Calu3 (cell line): ENCODE measurements around the gene SKA1. TPM values are rescaled to one million over a fixed set of nuclear protein-coding genes. Genes with fewer than 3 reads are reported as not detected.

Experiments
- BruUV-seq: library from RNA; stranded (reverse); fragments of 400-500 nt; replicated peaks from 2 replicates; lab custom pipeline; 2021; lab: Mats Ljungman, UMichigan
- CTCF ChIA-PET: fragments of 300-600 bp; sonication (Branson Sonifier 250); formaldehyde crosslinking; loops from one replicate; lab custom pipeline; 2022; ENCODE audit warnings: antibody characterized with exemption; lab: Charles Lee
- DNase-seq: peaks from one replicate; pipeline ENCODE4 v3.0.0; 2022
- H3K27ac Mint-ChIP-seq: one replicate; pipeline ENCODE4 v1.8.0; 2022; ENCODE audit warnings: mixed read lengths; ENCODE audit not compliant: unreplicated experiment
- H3K27me3 Mint-ChIP-seq: one replicate; pipeline ENCODE4 v1.8.0; 2022; ENCODE audit warnings: mixed read lengths; ENCODE audit not compliant: unreplicated experiment
- H3K36me3 Mint-ChIP-seq: one replicate; pipeline ENCODE4 v1.8.0; 2022; ENCODE audit warnings: mild to moderate bottlenecking, moderate library complexity, mixed read lengths; ENCODE audit not compliant: insufficient read depth, unreplicated experiment
- H3K4me1 Mint-ChIP-seq: one replicate; pipeline ENCODE4 v1.8.0; 2022; ENCODE audit warnings: mild to moderate bottlenecking, low read depth, mixed read lengths; ENCODE audit not compliant: unreplicated experiment
- H3K4me3 Mint-ChIP-seq: one replicate; pipeline ENCODE4 v1.8.0; 2022; ENCODE audit warnings: mild to moderate bottlenecking, low read depth, moderate library complexity, mixed read lengths; ENCODE audit not compliant: unreplicated experiment
- H3K9me3 Mint-ChIP-seq: one replicate; pipeline ENCODE4 v1.8.0; 2022; ENCODE audit warnings: low read depth, mixed read lengths; ENCODE audit not compliant: unreplicated experiment
- intact Hi-C: fragments of 100-400 bp; cut with micrococcal nuclease; formaldehyde crosslinking; loops from one replicate; pipeline ENCODE4 v1.10.0; 2022; ENCODE audit not compliant: unreplicated experiment
- total RNA-seq: library from RNA; stranded (reverse); gene quantifications from 2 replicates; pipeline ENCODE4 v1.2.3, GENCODE V29; 2022
- TF ChIP-seq, protein P1 (sequence below): fragments of 200-600 bp; IDR thresholded peaks from one replicate; pipeline ENCODE4 v1.8.0; 2022; ENCODE audit warnings: antibody characterized with exemption; ENCODE audit not compliant: unreplicated experiment

Gene SKA1
- total RNA-seq, 1 experiment from 2014 or later: 22.5 TPM

DNA sequence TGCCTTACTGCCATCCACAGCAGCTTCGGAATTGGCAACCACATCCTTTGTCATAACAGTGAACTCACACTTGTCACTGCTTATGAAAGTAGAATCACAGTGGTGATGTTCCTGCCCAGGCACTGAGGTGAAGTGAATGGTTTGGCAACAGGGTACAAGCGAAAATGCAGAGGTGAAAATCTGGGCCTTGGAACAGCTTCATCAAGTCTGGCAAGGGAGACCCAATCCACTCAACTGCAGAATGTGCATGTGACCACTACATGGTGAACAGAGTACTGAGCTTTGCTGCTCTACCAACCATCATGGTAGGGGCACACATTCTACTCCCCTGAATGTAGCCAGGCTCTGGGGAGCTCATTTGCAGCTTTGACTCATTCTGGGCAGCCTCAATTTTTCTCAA is 15.0 kb upstream of the SKA1 start:
- CTCF ChIA-PET: interaction anchor here (1.9 kb wide), 1 partner anchor 141 kb away, joined by 6 read pairs; no protein-coding TSS in a partner anchor
- peaks cover 18% of the 10 kb centered on the region for H3K27me3 Mint-ChIP-seq

DNA sequence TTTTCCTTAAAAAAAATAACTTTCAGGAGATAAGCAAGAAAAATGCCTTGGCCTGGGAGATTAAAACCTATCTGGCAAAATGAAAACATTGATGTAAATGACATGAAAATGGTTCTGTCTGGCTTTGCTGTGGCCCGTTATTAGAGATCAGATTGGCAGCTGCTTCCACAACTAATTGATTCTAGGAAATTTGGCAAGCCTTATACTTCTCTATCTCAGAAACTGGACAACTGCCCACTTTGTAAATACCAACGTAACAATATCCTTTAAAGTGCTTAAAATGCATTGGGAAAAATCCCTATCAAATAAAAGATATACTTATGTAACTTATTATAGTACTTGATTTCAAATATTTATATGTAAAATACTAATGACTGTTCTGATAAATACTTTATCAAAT is 14.2 kb upstream of the SKA1 start:
- Mint-ChIP-seq H3K4me1 (peaks cover 14% of the 10 kb centered on the region), H3K36me3 (no peaks in the 10 kb centered on the region), H3K9me3 (no peaks in the 10 kb centered on the region), H3K4me3 (no peak overlapping the region), H3K27me3 (peaks cover 18% of the 10 kb centered on the region), H3K27ac (no peak overlapping the region)
- TF ChIP-seq, protein P1, sequence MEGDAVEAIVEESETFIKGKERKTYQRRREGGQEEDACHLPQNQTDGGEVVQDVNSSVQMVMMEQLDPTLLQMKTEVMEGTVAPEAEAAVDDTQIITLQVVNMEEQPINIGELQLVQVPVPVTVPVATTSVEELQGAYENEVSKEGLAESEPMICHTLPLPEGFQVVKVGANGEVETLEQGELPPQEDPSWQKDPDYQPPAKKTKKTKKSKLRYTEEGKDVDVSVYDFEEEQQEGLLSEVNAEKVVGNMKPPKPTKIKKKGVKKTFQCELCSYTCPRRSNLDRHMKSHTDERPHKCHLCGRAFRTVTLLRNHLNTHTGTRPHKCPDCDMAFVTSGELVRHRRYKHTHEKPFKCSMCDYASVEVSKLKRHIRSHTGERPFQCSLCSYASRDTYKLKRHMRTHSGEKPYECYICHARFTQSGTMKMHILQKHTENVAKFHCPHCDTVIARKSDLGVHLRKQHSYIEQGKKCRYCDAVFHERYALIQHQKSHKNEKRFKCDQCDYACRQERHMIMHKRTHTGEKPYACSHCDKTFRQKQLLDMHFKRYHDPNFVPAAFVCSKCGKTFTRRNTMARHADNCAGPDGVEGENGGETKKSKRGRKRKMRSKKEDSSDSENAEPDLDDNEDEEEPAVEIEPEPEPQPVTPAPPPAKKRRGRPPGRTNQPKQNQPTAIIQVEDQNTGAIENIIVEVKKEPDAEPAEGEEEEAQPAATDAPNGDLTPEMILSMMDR: no peak
- CTCF ChIA-PET: no interaction called here
- intact Hi-C loops: no loop called here
- no peak for DNase-seq
- BruUV-seq: no TSS peak

More for the DNA sequence above, 15.0 kb upstream of the SKA1 start:
- no peak overlapping the region for H3K27ac Mint-ChIP-seq
- no peaks in the 10 kb centered on the region for H3K9me3 Mint-ChIP-seq
- DNase-seq: no peak
- no peak overlapping the region for H3K4me3 Mint-ChIP-seq
- no peaks in the 10 kb centered on the region for H3K36me3 Mint-ChIP-seq
- TF ChIP-seq, protein P1: no peak
- intact Hi-C loops: loop anchor here (5.0 kb wide), 1 partner anchor 73 kb away; the partner anchor contains the start of gene CXXC1
- no TSS peak for BruUV-seq
- H3K4me1 Mint-ChIP-seq: peaks cover 14% of the 10 kb centered on the region

DNA sequence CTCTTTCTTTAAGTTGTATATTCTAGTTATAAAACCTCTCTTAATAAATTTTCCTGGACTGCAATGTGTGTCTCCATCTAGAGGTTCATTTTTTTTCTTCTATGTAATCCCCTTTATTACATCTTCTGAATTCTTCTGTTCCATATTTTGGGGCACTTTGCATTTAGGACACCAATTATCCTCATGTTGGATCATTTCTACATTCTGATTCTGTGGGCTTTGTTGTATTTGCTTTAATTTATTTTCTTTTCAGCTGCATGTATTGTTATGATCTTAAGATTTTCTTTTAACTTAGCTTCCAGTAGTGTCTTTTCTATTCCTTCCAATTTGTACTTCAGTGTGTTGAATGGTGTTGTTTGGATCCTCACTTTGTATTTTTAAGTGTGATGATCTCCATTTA is 5.2 kb upstream of the SKA1 start:
- Mint-ChIP-seq H3K4me3 (no peak overlapping the region), H3K27me3 (peaks cover 16% of the 10 kb centered on the region), H3K27ac (no peak overlapping the region), H3K9me3 (peaks cover 8% of the 10 kb centered on the region), H3K36me3 (peaks cover 5% of the 10 kb centered on the region), H3K4me1 (peaks cover 11% of the 10 kb centered on the region)
- BruUV-seq: no TSS peak
- TF ChIP-seq, protein P1: no peak
- CTCF ChIA-PET: no interaction called here
- DNase-seq: no peak
- intact Hi-C loops: no loop called here

DNA sequence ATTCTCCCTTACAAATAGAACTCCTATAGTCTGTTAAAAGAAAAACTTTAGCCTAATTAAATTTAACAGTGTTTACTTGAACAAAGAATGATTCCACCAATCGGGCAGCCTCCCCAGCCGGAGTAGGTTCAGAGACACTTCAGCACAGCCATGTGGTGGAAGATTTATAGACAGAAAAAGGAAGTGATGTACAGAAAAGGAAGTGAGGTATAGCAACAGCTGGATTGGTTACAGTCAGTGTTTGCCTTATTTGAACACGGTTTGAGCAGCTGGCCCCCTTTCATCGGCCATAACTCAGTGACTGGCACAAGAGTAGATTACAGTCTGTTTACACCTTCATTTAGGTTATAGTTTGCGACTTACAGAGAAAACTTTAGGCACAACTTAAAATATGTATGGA is 2.1 kb upstream of the SKA1 start:
- intact Hi-C loops: no loop called here

More for the DNA sequence above, 2.1 kb upstream of the SKA1 start:
- peaks cover 8% of the 10 kb centered on the region for H3K9me3 Mint-ChIP-seq
- TF ChIP-seq, protein P1: no peak
- no peak overlapping the region for H3K27ac Mint-ChIP-seq
- no peak for DNase-seq
- CTCF ChIA-PET: no interaction called here
- H3K4me1 Mint-ChIP-seq: peaks cover 14% of the 10 kb centered on the region
- peaks cover 17% of the 10 kb centered on the region for H3K36me3 Mint-ChIP-seq
- peaks cover 7% of the 10 kb centered on the region for H3K27me3 Mint-ChIP-seq
- no TSS peak for BruUV-seq
- no peak overlapping the region for H3K4me3 Mint-ChIP-seq
